ENCODE data around the gene IGSF3.
"Not testable (repeated sequence)": the region's sequence is repeated elsewhere in the genome, so short reads cannot be mapped to it uniquely, and the experiment has no call there.

Gene IGSF3

DNA sequence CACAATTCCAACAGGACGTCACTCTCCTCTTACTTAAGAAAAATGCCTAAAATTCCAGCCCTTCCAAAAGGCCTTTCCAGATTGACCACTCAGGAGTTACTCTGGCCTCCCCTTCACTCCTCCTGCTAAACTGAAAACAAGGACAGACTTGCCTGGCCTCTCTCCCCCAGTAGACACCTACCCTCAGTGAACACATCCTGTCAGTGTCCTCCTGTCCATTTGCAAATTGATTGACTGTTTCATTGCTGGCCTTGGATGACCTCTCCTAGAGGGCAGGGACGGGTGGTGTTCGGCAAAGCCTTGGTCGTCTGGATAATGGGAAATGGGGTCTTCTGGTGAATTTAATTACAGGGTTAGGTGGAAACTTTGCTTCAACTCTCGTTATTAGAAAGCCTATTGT lies 8.9 kb downstream of the IGSF3 start:
- DNase-seq, result not testable (repeated sequence)

DNA sequence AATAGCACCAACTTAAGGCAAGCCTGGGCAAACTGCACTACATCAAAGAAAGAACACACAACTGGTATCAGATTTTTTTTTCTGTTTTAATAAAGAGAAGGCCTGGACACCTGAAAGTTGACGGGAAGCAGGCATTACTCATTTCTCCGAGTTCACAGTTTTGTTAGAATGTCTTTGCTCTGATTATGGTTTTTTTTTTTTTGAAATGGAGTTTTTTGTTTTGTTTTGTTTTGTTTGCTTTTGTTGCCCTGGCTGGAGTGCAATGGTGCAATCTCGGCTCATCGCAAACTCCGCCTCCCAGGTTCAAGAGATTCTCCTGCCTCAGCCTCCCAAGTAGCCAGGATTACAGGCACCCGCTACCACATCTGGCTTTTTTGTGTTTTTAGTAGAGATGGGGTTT lies 9.7 kb downstream of the IGSF3 start:
- not testable (repeated sequence) for DNase-seq

- no peak for DNase-seq
Measured at GRCh38 chr1:116654351-116654750, 13.2 kb downstream of the IGSF3 start.

GRCh38 chr1:116652598-116652997 lies 14.9 kb downstream of the IGSF3 start:
- DNase-seq, result not testable (repeated sequence)

- not testable (repeated sequence) for DNase-seq
Measured at GRCh38 chr1:116650781-116651180, 16.8 kb downstream of the IGSF3 start.

DNA sequence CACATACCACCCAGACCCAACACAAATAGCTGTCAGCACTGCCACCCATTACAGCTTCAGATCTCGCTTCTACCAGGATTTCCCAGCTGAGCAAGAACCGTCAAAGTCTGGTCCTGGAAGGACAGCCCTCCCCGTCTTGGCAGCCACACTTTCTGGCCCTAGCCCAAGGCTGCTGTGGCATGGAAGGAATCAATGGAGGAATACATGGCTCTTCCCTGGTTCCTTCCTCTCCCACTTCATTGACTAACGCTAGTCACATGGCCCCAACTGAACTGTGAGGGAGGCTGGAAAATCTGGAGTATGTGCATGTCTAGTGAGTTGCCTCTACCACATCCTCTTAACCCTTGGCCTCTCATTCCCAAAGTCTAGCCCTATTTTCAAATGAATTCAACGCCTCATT lies 18.5 kb downstream of the IGSF3 start:
- not testable (repeated sequence) for DNase-seq

GRCh38 chr1:116648325-116648724 lies 19.2 kb downstream of the IGSF3 start:
- DNase-seq, result not testable (repeated sequence)

DNA sequence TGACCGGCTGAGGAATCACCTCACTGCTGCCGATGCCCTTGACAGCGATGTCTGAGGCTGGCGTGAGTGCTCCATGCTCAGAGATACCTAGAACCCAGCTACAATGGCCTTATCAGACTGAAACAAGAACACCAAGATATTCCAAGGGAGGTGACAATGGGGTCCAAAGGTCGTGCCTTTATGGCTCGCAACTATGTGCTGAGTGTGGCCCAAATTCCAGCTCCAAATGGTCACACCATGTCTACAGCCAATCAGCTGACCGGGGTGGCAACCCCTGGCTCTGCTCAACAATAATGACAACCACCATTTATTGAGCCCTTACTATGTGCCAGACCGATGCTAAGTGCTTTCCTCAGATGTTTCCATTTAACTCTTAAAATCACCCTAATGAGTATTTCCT lies 20.3 kb downstream of the IGSF3 start:
- not testable (repeated sequence) for DNase-seq

DNA sequence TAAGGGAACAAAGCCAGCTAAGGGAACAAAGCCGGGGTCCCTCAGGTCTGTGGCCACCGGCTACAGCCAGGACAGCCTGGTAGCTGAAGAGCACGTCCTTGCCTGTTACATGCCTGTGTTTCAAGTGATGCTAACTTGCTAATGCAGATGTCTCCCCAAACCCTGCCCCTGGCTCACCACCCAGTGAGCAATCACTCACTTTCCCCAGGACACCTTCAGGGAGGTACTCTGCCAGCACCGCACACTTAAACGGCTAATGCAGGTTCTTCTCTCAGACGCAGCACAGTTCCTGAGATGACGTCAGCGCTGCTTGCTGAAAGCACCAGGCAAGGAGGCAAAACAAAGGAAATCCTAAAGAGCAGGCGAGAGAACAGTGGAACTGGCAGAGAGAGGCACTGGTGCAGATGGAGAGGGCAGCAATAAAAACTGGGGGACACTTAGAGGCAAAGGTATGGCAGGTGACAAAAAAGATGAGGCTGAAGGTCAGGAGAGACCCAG lies 20.8 kb downstream of the IGSF3 start:
- not testable (repeated sequence) for DNase-seq

DNA sequence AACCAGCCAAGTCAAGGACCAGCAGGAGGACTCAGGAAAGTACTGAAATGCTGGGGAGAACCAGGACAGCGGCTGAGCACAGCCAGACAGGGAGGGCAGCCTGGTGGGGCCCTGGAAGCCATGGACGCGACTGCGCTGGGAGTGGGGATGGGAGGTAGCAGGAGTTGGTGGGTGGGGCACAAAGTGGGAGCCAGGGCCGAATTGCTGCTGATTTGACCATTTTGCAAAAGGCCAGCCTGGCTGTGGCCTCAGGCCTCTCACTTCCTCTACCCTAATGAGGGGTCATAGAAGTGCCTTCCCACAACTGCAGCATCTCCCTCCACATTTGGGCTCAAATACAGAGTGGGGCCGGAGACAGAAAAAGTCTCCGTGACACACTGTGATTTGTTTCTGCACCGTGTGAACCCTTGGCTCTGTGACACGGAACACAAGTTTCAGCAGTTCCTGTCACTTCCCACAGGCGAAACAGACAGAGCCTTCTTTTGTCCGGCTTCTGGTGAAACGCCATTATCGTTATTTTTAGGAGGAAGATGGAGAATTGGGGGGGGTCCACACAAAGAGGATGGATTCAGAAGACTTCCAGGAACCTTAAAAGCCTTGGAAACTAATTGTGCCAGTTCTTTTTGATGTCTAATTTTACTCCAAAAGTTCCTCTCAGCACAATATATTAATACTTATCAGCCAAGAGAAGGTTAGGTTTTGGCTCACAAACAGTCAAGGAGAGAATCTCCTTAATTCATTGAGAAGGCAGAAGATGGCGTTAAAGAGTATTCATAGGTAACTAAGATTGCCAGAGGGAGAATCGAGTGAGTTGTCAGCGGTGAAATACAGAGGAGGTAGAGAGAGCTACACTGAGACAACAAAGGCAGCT lies 21.5 kb downstream of the IGSF3 start:
- DNase-seq, result not testable (repeated sequence)

GRCh38 chr1:116644993-116645392 lies 22.5 kb downstream of the IGSF3 start:
- not testable (repeated sequence) for DNase-seq

DNA sequence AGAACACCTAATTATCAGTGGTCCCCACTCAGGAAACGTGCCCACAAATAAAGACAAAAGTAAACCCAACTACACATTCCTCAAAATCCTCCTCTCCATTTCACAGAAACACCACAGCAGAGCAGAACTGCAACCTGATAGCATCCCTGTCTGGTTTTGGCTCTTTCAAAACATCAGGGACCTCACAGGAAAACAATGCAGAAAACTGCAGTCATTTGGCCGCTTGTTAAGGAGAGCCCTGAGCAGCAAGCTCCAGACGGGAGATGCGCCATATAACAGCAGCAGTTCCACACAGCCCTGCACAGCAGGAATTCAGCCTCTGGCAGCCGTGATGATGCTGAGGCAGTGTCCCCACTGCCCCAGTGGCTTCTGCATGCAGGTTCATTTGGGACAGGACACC lies 23.4 kb downstream of the IGSF3 start:
- DNase-seq, result not testable (repeated sequence)

- not testable (repeated sequence) for DNase-seq
Measured at GRCh38 chr1:116643281-116643751, 24.2 kb downstream of the IGSF3 start.

DNA sequence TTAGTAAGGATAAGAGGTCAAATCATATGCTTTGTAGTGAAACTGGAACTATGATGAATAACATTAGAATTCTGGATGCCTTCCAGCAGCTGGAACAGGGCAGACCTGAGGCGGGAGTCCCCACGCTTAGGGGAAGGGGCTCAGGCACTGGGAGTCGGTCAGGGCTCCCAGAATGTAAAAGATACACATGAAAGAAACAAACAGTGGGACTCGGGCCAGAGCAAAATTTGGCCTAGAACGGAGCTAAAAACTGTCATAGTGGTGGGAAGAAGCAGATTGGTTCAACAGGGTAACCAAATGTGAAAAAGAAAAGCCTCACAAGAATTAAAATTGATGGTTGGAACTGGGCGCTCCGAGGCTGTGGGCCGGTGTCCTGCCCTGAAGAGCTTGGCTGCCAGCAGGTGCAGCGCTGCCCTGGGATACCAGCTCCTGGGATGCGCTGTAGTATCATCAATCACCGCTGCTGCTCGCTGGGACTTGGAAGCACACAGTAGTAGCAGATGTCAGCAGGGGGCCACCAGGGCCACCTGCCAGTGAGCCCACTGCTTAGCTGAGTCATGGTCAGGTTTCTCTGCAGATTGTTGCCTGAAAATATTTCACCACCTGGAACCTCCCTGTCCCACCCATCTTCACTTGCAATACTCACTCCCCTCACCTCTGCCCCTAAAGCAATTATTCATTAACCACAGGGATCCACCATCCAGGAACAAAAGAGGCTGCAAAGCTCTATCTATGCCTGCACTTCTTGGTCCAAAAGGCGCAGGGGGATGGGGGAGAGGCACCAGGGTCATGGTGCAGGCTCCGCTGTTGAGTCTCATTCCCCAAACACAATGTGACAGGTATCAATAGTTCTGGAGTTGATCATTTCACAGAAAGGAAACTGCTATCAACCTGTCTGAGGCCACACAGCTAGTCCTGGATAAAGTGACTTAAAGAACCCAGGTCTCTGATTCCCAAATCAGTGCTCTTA lies 24.9 kb downstream of the IGSF3 start:
- DNase-seq, result peak; percentile 61

- DNase-seq, result not testable (repeated sequence)
Measured at GRCh38 chr1:116637583-116637982, 29.9 kb downstream of the IGSF3 start.

GRCh38 chr1:116636584-116636983 lies 30.9 kb downstream of the IGSF3 start:
- DNase-seq, result not testable (repeated sequence)

- DNase-seq, result not testable (repeated sequence)
Measured at GRCh38 chr1:116634386-116634785, 33.1 kb downstream of the IGSF3 start.

DNA sequence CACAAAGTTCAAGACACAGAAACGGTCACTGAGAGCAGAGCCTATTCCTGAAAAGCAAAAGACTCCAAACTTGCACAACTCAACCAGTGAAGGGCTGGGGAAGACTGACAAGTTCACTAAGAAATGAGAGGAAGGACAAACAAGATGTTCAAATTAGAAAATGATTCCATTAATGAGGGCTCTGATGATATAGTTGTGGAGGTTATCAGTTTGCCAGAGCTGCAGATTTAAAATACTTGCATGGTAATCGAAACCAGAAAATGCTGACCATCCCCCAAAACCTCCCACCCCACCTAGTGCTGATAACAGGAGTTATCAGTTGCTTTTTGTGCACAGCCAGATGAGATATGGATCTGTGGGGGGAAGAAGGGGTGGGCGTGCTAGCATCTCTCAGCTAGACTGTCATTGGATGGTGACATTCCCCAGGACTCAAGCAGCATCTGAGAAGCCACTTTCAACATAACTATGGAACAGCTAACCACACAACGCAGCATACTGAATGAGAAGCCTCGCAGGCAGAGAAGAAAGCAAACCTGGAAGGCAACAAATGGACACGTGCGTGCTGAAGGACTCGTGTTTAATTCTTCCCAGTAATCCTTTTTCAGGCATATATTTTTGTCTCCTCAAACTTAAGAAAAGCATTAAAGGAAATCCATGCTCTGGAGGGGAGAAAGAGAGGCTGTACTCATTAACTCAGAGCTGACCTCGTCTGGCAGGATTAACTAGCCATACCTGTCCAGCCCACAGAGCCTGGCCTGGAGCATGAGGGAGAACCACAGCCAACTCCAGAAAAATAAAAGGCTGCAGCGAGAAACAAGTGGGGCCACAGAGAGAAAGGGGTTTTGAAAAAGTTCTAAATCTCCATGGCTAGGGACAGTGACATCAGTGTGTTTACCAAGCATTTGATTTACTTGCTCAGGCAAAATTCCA lies 35.3 kb downstream of the IGSF3 start:
- DNase-seq, result not testable (repeated sequence)

DNA sequence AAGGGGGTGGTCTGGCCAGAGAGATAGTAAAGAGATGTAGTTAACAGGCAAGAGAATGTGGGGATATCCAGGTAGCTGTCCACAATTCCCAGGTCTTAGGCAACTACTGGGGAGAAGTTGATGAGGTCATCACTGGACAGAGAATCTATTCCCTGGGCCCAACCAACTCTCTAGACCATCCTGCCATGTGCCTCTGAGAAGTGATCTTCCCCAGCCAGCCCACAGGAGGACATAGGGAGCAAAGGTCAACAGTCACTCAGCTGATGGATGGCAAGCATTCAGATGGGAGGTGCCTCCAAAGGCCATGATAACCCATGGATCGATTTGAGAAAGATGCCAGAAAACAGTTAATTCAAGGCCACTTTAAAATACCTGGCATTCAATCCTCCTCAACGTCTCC lies 36.0 kb downstream of the IGSF3 start:
- not testable (repeated sequence) for DNase-seq

DNA sequence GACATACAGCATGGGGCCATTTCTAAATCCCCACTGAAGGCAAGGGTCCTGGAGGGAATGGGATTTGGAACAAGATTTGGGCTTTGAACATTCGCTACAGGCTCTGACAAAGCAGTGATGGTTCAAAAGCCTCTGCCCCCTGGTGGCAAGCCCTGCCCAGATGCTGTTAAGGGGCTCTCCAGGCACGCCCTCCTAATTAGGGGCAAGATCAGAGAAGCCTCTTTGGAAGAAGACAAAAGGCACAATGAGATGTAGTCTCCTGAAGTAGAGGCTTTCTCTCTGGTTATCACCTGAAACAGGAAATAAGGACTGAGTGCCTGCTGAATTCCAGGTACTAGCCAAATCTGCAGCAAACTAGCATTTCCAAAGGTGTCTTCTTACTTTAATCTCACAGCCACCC lies 37.5 kb downstream of the IGSF3 start:
- DNase-seq, result not testable (repeated sequence)

DNA sequence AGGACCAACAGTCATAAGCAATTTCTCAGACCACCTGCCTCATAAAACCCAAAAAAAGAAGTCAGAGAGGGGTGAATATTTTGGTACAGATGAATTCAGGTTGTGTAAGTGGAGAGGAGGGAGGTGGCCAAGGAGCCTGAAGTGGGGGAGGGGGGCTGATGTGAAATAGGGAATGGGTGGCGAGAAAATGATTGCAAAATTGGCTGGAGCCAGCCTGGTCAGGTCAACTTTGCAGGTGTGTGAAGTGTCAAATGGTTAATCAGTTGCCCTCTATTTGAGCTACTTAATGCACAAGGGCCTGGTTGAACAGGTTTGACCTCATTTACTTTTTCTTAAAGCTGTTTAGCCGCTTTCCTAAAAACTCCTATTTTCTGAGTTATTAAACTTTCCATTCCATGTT lies 38.1 kb downstream of the IGSF3 start:
- DNase-seq, result not testable (repeated sequence)

GRCh38 chr1:116628448-116628847 lies 39.1 kb downstream of the IGSF3 start:
- DNase-seq, result no peak

Measured in NCI-H1694 (cell line).